GM12891 (cell line): ENCODE measurements around the gene LRMDA.

ENCODE experiments used
- POLR2A ChIP-seq: IDR thresholded peaks from 2 replicates; pipeline ENCODE4 v1.6.1; 2011; ENCODE audit warnings: low read depth, low read length, control low read depth
- POLR2AphosphoS5 ChIP-seq: IDR thresholded peaks from 2 replicates; pipeline ENCODE4 v1.6.1; 2011; ENCODE audit warnings: low read depth, low read length, control low read depth
- SPI1 ChIP-seq: IDR thresholded peaks from 2 replicates; pipeline ENCODE4 v1.6.1; 2011; ENCODE audit warnings: low read depth, low read length, control low read depth

GRCh38 chr10:76299501-76299900 is 868.1 kb downstream of the LRMDA start:
- no peak for TF ChIP-seq POLR2A
- TF ChIP-seq SPI1: no peak
- TF ChIP-seq POLR2AphosphoS5: no peak
